Anterior cingulate cortex (tissue), 58 donors: ENCODE results near the gene KCNQ2.
"Not testable (repeated sequence)": the region's sequence is repeated elsewhere in the genome, so short reads cannot be mapped to it uniquely, and the experiment has no call there.

ENCODE experiments used
- DNase-seq, 58 donors: peaks; one replicate each; lab custom pipeline; 2025; lab: John Stamatoyannopoulos, UW

Gene KCNQ2

DNA sequence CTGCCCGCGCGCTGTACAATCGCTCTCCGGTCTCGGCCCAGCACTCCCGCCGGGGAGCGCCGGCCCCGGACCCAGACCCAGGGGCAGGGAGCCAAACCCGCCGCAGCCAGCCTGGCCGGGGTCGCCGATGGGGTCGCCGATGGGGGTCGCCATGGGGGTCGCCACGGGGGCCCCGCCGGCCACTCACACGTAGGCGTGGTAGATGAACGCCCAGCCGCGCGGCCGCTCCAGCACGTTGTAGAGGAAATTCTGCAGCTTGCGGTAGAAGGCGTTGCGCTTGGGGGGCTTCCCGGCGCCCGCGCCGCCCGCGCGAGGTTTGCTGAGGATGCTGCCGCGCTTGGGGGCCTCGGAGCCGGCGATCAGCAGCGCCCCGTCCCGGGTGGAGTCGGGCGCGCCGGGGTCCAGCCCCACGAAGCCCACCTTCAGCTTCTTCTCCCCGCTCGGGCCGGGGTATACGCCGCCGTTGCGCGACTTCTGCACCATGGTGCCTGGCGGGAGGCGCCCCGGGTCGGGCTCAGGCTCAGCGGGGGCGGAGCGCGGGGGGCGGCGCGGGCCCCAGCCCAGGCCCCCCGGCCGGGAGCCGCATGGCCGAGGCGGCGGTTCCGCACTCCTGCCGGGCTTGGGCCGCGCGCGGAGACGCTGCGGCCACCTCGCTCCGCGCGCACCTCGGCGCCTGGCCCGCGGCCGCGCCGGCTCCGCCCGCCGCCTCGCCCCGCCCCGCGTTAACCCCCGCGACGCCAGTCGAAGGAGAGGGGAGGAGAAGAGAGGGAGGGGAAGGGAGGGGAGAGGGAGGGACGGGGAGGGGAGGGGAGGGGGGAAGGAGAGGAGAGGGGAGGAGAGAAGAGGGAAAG, at the start of gene KCNQ2:
Gene KCNQ2 (minus strand): TSS at position 675 of the 851 bp plus-strand sequence. CDS start 192 bp downstream, at position 483.
- peak in 7 of 58 donors; percentile 25 to 44 (median 36) for DNase-seq

DNA sequence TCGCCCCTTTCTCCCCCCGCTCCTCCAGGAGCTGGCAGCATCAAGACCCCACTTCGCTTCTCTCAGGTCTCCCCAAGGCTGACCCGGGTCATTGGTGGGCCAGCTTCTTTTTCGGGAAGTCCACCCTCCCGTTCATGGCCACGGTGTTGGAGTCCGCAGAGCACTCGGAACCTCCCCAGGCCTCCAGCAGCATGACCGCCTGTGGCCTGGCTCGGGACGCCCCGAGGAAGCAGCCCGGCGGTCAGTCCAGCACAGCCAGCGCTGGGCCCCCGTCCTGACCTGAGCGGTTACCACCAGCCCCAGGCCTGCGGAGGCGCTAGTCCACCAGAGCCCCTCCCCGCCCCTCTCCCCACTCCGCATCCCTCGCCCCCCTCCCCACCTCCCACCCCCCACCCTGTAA, 49.1 kb upstream of the KCNQ2 start:
- DNase-seq = no peak

DNA sequence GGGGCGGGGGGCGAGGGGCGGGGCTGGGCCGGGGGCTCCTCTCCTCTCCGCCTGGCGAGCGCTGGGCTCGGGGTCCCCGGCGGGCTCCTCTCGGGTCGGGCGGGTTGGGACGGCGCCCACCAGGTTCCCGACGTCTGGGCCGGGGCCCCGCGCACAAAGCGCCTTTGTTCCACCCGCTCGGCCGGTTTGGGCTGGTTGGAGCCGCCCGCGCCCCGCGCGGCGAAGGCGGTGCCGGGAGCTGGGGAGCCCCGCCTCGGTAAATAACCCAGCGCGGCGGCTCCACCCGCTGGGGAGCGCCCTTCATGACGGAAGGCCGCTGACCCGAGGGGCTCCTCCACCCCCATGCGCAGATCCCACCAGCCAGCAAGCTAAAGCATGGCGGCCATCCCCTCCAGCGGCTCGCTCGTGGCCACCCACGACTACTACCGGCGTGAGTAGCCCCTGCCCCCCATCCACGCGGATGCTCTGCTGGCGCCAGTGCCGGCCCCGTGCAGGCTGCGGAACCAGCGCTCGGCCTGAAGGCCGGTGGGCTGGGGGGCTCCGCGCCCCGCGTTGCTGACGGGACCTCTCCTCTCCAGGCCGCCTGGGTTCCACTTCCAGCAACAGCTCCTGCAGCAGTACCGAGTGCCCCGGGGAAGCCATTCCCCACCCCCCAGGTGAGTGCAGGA, 48.6 kb upstream of the KCNQ2 start:
- peak in 48 of 58 donors; percentile 21 to 85 (median 68) for DNase-seq

DNA sequence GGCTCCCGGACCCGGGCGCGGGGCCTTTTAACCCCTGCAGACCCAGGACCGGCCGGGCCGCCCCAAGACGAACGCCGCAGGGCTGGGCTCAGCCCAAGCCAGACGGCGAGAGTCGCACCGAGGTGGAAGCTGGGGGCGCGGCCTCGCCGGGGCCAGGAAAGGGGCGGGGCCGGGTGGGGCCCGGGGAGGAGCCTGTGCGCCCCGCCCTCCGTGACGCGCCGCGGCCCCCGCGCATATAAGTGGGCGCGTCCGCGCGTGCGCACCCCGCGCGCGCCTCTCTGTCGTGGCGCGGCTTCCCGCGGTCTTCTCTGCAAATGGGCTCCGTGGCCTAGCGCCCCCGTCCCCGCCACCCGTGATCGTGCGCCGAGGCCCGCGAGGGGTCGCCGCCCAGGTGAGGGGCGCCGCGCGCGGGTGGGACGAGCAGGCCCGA, 48.1 kb upstream of the KCNQ2 start, which contains the start of gene PPDPF:
Gene PPDPF (plus strand): TSS at position 262 of the 430 bp plus-strand sequence. CDS start 544 bp downstream, outside the sequence.
- peak in 55 of 58 donors; percentile 26 to 86 (median 78) for DNase-seq

DNA sequence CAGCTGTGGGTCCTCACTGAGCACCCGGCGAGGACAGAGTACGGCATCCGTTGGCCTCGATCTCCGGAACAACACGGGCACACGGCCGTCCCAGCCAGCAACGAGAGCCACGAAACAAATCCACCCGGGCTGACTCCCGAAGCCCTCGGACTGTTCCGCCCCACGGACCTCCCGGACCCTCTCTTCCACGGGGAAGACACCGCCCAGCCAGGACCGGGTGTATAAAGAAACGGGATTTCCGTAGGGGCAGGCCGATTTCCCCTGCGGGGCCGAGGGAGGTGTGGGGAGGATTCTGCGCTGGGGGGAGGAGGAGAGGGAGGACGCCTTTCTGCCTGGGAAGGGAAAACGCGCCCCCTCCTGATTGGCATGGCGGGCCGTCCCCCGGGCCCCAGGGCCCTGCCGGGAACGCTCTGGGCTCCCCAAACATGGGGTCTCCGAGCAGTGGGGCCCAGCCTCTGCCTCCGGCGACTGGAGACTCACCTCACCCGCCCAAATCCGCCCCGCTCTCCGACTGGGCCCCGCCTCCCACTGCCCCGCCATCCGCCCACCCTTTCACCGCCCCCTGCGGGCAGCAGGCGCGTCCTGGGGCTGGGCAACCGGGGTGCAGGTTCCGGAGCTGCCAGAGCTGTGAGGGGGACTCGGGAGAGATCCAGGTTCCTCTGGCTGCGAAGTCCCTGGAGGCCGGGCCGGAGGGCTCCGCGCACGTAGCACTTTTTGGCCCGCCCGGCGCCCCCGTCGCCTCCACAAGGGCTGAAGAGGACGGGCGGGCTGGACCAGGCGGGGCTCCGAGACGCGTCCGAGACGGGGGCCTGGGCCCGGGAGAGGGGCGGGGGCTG, 47.4 kb upstream of the KCNQ2 start:
- DNase-seq = peak in 26 of 58 donors; percentile 11 to 86 (median 65)

DNA sequence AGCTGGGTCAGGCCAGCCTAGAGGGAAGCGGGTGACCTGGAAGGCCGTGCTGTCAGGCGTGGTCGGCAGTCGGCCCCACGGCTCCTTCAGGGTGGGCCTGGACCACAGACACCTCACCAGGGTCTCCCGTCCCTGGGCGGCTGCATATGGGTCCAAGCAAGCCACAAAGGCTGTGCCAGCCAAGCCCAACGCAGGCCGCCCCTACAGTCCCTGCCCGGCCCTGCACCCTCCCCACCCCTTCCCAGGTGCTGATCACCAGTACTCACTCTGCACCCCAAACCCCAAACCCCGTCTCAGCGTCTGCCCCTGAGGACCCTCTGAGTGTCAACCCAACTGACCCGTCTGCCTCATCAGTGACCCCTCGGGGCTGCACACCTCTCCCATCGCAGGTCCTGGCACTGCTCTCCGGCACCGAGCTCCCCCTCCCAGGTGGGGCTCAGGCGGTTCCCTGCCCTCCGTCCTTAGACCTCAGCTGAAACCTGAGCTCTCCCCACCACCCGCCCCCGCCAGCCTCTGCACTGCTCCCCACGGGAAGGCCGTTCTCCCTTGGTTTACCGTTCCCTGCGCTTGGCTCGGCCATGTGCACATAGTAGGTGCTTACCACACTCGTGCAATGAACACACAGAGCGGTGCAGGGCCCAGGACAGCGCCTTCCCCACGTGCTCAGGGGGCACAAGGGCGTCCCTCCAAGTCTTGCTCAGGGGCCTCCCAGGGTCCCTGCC, 46.7 kb upstream of the KCNQ2 start:
- DNase-seq = no peak

DNA sequence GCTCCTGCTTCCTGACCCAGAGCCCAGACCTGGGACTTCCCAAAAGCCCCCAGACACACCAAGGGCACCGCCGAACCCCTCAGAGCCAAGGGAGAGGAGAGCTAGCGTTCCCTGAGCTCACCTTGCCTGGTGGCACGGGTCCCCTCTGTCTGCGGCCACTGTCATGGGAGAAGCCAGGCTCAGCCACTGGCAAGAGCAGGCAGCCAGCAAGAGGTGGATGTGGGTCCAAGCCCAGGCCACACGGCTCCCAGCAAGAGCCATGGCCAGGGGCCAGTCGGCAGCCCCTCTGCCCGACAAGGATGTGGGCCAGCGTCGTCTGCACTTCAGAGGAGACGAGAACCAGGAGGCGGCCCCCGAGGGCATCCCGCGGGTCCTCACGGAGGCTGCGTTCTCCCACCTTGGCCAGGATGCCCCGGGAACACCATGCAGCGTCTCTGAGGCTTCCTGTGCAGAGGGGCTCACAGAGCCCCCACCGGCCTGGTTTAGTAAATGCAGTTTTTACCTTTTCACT, 46.0 kb upstream of the KCNQ2 start:
- no peak for DNase-seq

DNA sequence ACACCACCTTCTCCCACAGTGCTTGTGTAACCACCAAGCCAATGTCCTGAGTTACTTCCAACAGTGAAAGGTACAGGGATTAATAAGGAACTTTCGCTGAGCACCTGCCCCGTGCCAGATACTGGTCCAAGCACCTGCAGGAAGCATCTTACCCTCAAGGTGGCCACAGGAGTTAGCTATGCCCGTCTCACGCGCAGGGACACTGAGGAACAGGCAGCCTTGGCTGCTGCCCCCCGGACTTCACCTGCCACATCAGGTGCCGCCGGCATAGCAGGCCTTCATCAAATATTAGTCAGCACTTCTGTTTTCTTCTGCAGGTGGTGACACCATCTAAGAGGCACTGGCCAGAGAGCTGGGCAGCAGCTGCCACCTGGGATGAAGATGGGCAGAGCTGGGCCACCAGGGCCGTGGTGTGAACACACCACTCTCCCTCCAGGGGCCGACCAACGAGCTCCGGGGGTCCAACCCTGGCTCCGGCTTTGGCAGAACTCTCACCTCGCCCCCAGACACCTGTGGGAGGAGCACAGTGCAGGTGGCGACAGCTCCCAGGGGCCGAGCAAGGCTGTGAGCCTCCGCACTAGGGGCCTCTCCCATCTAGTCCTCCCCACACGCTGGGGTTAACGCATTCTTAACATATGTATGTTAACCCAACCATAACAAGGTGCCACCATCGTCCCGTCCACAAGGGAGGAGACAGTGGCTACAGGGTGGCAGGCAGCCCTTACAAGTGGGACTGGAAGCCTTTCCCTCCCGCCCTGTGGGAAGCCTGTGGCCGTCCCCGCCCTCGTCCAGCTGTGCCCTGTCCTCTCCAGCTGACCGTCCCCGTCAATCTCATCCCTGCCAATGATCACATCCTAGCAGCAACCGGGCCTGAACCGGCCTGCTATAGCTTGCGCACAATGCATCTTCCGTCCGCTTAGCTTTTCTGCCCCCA, 45.2 kb upstream of the KCNQ2 start:
- peak in 1 of 58 donors; percentile 41 for DNase-seq

DNA sequence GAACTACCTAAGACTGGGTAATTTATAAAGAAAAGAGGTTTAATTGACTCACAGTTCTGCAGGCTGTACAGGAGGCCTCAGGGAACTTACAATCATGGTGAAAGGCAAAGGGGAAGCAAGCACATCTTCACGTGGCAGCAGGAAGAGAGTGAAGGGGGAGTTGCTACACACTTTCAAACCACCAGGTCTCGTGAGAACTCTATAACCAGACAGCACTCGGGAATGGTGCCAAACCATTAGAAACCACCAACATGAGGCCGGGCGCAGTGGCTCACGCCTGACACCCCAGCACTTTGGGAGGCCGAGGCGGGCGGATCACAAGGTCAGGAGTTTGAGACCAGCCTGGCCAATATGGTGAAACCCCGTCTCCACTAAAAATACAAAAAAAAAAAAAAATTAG, 42.1 kb upstream of the KCNQ2 start:
- not testable (repeated sequence) for DNase-seq

DNA sequence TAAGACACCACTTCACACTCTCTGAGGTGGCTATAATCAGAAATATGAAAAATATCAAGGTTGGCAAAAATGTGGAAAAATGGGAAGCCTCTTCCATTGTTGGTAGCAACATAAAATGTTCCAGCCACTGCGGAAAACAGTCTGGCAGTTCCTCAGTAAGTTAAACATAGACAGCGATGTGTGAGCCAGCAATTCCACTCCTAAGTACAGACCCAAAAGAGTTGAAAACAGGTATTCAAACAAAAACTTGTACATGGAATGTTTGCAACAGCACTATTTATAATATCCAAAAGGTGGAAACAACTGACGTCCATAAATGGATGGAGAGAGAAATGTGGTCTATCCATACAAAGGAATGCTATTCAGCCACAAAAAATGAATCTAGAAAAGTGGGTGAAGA, 40.8 kb upstream of the KCNQ2 start:
- DNase-seq = no peak

DNA sequence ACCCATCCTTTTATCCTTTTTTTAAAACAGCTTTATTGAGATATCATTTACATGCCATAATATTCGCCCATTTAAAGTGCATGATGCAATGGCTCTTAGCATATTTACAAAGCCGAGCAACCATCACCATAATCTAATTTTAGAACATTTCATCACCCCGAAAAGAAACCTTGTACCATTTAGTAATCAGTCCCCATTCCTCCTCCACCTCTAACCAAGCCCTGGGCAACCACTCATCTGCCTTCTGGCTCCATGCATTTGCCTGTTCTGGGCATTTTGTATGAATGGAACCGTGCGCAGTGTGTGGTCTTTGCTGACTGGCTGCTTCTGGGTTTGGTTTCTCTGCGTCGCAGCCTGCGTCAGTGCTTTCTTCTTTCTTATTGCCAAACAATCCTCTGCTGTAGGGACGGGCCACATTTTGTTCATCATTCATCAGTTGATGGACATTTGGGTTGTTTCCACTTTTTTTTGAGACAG, 36.7 kb upstream of the KCNQ2 start:
- no peak for DNase-seq

DNA sequence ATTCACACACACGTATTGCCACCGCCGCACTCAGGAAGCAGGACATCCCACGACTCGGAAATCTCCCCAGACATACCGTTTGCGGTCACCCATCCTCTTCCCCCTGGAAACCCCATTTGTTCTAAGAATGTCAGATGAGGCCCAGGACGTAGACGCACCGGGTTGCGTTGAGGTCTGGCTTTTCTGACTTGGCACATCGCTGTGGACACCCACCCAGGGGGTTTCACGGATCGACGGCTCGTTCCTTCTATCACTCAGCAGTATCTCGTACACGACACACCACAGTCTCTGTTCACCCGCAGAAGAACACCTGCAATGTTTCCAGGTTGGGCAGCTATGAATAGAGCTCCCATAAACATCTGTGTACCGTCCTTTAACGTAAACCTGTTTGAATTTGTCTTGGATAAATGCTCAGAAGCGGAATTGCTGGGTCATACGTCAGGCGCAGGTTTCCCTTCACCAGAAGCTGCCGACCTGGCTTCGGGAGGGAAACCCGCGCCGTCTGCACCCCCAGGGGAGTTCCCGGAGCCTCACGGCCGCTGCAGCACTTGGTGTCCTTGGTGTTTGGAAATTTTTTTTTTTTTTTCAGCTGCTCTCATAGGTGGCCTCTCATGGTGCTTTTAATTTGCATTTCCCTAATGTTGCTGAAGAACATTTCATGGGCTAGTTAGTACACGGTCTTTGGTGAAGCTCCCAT, 35.8 kb upstream of the KCNQ2 start:
- DNase-seq = no peak

DNA sequence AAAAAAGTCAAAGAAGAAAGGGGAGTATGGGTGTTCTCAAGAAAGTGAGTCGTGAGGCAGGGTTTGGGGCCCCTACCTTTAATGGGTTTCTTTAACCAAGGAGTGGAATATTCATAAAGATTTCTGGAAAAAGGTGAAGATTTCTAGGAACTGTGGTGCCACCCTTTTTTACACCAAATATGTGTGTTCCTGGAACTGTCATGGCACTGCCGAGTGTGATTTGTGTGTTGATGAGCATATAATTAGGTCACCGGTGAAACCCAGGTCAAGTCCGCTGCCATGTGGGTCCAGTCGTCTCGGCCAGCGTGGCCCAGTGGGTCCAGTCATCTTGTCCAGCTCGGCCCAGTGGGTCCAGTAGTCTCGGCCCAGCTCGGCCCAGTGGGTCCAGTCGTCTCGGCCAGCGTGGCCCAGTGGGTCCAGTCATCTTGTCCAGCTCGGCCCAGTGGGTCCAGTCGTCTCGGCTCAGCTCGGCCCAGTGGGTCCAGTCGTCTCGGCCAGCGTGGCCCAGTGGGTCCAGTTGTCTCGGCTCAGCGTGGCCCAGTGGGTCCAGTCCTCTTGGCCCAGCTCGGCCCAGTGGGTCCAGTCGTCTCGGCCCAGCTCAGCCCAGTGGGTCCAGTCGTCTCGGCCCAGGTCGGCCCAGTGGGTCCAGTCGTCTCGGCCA, 34.8 kb upstream of the KCNQ2 start:
- DNase-seq = no peak

DNA sequence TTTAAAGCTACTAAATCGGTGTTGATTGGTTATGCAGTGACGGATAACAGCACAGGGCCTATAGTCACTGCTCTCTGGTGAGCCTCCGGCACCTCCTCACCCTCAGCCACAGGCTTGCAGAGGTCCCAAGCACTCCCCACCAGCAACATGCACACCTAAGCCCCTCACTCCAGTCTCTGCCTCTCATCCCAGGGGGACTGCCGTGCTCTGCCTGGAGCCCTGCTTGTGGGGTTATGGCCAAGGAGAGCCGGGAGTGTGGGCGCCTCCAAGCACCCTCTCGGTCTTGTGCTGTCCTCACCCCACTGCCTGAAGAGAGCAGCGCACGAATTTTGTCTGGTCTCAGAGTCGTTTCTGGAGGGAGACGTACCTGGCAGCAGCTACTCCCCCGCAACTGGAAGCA, 33.3 kb upstream of the KCNQ2 start:
- no peak for DNase-seq

DNA sequence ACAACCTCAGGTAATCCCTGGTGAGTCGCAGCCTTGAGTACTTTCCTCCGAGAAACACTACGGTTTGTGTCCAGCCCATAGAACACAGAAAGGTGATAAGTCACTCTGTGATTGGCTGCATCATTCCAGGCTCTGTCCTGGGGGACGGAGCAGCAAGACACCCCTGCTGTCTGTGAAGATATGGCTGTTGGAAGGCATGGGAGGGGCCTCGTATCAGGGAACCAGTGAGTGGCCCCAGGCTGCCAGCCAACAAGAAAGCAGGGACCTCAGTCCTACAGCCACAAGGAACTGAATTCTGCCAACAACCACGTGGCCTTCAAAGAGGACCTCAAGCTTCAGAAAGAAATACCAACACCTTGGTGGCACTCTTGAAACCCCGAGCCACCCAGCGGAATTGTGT, 32.8 kb upstream of the KCNQ2 start:
- no peak for DNase-seq

DNA sequence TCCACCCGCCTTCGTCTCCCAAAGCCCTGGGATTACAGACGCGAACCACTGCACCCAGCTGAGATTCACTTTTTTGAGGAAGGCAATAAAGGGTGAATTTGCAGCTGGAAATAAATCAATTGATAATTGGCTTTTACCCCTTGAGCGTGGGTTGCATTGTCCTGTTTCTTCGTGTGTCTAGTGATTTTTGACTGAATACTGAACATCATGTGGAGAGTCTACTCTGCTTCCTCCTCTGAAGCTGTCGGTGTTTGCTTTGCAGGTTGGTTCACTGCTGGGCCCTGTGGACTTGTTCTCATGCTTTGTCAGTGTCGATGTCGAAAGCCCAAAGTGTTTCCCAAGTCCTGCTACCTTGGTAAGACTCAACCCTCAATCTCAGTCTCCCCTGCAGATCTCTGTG, 32.2 kb upstream of the KCNQ2 start:
- no peak for DNase-seq

DNA sequence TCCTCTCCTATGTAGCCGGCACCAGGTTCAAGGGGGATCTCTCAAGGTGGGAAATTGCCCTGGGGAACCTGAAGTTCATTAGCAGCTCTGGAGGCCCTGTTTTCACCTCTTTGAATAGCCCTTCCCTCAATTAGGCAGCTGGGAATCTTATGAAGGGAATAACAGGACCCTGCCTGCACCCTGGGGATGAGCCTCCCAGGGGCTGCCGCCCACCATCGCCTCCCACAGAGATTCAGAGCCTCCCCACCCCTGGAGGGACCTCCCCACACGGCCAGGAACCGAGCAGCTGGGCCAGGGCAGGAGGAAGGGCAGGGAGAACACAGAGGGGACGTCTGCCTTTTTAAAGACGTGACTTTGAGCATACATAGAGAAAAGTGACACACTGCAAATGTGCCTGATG, 31.1 kb upstream of the KCNQ2 start:
- DNase-seq = no peak
